NCI-H524 treated with DMSO at 0.1 percent for 48 hours (cell line): Measurements from ENCODE around the gene NXPH1.

Experiments used
- DNase-seq: peaks from one replicate; lab custom pipeline; 2025; lab: John Stamatoyannopoulos, UW

Gene NXPH1

GRCh38 chr7:8436965-8437364, 3.6 kb downstream of the NXPH1 start:
- DNase-seq: no peak

- DNase-seq: no peak
Measured at GRCh38 chr7:8437606-8438005, 4.2 kb downstream of the NXPH1 start.

GRCh38 chr7:8440670-8441069, 7.3 kb downstream of the NXPH1 start:
- DNase-seq: no peak

- no peak for DNase-seq
Measured at GRCh38 chr7:8441106-8441965, 7.9 kb downstream of the NXPH1 start.

GRCh38 chr7:8442051-8442813, 8.8 kb downstream of the NXPH1 start:
- no peak for DNase-seq

GRCh38 chr7:8442814-8443304, 9.4 kb downstream of the NXPH1 start:
- no peak for DNase-seq

GRCh38 chr7:8443576-8444467, 10.4 kb downstream of the NXPH1 start:
- no peak for DNase-seq

- DNase-seq: no peak
Measured at GRCh38 chr7:8444468-8444769, 11.0 kb downstream of the NXPH1 start.

GRCh38 chr7:8453535-8453934, 20.1 kb downstream of the NXPH1 start:
- DNase-seq: no peak

- no peak for DNase-seq
Measured at GRCh38 chr7:8455426-8455825, 22.0 kb downstream of the NXPH1 start.

- DNase-seq: no peak
Measured at GRCh38 chr7:8462309-8462708, 28.9 kb downstream of the NXPH1 start.

GRCh38 chr7:8465338-8465737, 31.9 kb downstream of the NXPH1 start:
- no peak for DNase-seq

- DNase-seq: no peak
Measured at GRCh38 chr7:8480527-8480926, 47.1 kb downstream of the NXPH1 start.

- no peak for DNase-seq
Measured at GRCh38 chr7:8481096-8481495, 47.7 kb downstream of the NXPH1 start.

GRCh38 chr7:8481752-8482446, 48.5 kb downstream of the NXPH1 start:
- DNase-seq: no peak

- no peak for DNase-seq
Measured at GRCh38 chr7:8490391-8491045, 57.1 kb downstream of the NXPH1 start.

- no peak for DNase-seq
Measured at GRCh38 chr7:8491106-8491505, 57.7 kb downstream of the NXPH1 start.

GRCh38 chr7:8491544-8492489, 58.4 kb downstream of the NXPH1 start:
- no peak for DNase-seq

- DNase-seq: no peak
Measured at GRCh38 chr7:8499128-8499527, 65.7 kb downstream of the NXPH1 start.

- DNase-seq: no peak
Measured at GRCh38 chr7:8500286-8500685, 66.9 kb downstream of the NXPH1 start.
